HUDEP-2 (cell line): ENCODE results near the gene TMED8.
A peak's percentile ranks its signal among the peaks of the same experiment; 100 is the strongest.

Source experiments
- DNase-seq, 76 experiments: peaks; one replicate each; lab custom pipeline; 2025; ENCODE audit not compliant: unreplicated experiment in 76 of 76; lab: John Stamatoyannopoulos, UW

TMED8 gene

DNA sequence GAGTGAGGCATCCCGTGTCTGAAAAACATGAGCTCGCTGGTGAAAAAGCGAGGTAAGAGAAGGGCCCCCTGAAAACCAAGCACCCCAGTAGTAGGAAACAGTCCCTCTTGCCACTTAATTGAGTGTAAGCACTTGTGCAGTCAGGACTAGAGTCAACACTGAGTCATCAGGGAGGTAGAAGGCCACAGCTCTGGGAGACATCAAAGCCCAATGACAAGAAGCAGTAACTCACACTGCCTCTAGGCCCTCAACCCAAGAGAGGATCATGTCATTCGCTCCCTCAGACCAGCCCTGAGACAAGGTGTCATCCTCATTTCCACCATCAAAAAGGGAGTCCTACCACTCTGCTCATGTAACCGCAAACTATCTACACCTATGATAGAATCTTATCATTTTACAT is 74.0 kb downstream of the TMED8 start:
- no peak for DNase-seq

DNA sequence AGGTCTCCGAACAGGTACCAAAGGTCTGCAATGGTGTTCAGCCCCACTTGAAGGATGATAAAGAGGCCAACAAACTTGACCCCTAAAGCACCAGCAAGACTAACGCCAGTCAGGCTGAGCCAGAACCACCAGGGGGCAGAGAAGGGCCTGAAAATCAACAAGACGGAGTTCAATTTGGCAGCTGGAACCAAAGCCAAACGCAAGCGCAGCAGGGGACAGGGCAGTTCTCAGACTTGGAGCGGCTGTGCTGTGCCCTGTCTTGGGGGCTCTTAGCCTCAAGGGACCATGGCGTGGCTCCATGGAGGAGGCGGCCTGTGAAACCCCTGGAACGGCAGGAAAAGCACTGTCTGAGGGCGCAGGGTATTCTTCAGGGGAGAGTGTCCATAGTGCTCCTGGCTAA is 75.8 kb downstream of the TMED8 start:
- DNase-seq: peak in 62 of 76 experiments; percentile 3 to 74 (median 44)

DNA sequence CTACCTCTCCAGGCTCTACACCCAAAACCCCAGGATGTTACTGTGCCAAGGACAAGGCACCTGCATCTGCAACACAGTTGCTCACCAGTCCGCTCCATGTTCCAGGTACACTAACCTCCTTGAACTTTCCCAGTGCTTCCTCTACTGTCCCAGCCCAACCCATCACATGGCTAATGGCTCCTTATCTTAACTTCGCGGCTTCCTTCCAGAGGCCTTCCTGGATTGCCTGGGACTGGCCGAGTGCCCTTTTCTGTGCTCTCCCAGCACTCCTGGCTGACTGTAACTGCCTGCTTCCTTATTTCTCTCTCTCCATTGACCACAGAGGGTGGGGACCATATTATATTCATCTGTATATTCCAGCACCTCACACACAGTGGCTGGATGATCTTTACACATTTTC is 77.1 kb downstream of the TMED8 start:
- no peak for DNase-seq

DNA sequence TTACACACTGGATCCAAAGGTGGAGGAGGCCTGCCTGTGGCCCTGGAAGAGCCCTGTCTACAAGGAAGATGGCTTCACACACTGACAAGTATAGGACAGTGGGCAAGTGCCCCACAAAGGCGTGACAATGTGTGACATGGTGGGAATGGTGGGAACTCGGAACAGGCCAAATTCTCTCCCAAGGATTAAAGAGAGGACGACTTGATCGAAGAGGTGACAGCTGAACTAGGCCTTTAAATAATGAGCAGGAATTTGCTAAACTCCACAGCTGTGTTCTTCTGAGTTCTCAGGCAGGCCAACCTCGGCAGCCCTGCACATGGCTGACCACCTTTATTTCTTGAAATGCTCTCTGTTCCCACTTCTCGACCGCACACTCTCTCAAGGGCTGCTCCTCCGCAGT is 80.0 kb downstream of the TMED8 start:
- no peak for DNase-seq

DNA sequence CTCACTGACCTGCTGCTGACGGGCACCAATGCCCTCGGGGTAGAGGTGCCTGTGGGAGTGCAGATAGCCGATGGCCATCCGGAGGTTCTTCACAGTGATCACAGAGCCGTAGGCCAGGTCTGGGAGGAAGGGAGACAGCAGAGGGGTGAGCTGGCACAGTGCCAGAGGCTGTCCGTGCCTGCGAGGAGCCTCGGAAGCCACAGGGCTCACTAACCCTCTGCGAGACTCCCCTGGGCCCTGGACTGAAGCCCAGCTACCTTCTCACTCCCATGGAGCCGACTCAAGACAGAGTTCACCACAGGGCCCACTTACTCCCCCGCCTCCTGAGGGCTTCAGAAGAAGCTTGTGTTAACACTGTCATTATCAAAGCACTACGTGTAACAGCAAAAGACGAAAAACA is 80.7 kb downstream of the TMED8 start:
- no peak for DNase-seq

DNA sequence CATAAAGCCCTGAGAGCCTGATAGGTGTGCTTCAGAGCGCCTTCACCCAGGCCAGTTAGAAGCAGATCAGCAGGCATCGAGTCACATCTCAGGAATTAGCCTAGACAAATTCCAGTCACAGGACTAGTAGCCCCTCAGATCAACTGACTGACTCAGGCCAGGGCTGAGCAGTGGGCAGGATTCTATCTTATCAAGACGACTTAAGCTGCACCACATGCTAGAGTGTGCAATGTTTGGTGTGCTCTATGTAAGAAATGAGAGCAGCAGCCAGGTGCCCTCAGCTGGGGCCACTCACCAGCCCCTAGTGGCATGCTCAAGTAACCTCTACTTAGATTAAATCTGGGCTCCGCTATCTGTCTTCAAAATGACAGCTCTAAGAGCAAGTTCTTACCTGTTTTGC is 86.2 kb downstream of the TMED8 start:
- no peak for DNase-seq

DNA sequence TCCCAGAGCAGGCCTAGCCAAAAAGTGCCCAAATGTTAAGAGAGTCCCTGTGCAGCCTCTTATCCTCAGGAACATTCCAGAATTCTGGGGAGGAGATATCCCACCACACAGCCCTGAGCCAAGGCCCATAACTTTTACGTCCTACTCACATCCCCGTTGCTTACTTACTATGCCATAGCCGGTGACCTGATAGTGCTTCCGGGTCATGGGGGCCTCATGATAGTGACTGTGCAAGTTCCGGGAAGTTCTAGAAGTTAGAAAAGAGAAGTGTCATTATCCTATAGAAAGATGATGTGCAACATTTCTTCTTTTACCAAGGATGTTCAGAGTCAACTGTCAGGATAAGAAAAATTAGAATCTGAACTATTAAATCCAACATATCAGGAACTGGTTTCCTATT is 90.3 kb downstream of the TMED8 start:
- no peak for DNase-seq
